ENCODE measurements around the gene NME7. TPM values are rescaled to one million over a fixed set of nuclear protein-coding genes. Genes with fewer than 3 reads are reported as not detected.

The NME7 gene
- total and polyA plus RNA-seq, 7 donors = 4.4 to 39.9 (median 20.1) TPM

DNA sequence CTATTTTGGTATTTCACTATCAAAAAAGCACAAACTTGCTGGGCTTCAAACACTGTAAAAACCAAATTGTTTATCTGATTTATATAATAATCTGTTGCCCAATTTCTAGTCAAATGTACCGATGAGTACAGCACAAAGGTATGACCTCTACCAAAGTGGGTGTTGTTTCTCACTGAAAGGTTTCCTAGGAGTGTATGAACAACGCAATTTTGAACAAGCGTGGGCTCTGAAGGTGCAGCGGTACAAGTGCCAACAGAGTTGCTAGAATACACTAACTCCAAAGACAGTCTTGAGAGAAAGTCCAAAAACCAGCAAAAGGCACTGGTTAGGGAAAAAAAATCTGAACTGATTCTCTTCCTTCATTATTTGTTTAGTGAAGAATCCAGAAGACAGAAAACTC, 130.7 kb downstream of the NME7 start:
- intact Hi-C loops (cut with DNase I) = no loop called here
- no peaks in the 10 kb centered on the region for H3K9me3 ChIP-seq
- H3K36me3 ChIP-seq = no peaks in the 10 kb centered on the region
- no peak for TF ChIP-seq POLR2A (IDR thresholded peaks at IDR 0.05)
- TF ChIP-seq POLR2AphosphoS5 (IDR thresholded peaks at IDR 0.05) = no peak
- peak overlapping the region in 2 of 4 donors; percentile 65 to 70 for H3K27ac ChIP-seq
- DNase-seq = no peak
- no peaks in the 10 kb centered on the region for H3K27me3 ChIP-seq
- peaks cover 0 to 52% (median 17%) of the 10 kb centered on the region in 4 donors for H3K4me1 ChIP-seq
- 95 to 97% methylated on average over 4 of the region's 4 CpGs for WGBS, 2 donors
- no peak overlapping the region for H3K4me3 ChIP-seq

DNA sequence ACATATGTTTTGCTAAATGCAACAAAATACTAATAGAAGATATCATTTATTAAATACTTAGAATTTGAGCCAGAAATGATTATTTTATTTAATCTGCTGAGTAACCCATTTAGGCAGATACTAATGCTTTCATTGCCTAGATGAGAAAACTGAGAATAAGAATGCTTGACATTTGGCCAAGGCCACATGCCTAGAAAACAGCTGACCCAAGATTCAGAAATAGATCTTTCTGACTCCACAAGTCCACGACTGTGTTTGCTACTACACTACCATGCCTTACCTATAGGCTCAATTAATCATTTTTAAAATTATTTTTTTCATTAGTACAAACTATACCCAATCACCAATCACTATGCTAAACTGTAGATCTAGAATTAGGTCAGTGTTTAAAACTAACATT, 131.5 kb downstream of the NME7 start:
- intact Hi-C loops (cut with DNase I) = no loop called here
- Histone ChIP-seq H3K9me3 (no peaks in the 10 kb centered on the region), H3K36me3 (no peaks in the 10 kb centered on the region), H3K27ac (peak overlapping the region in 3 of 4 donors; percentile 57 to 70 (median 65)), H3K27me3 (no peaks in the 10 kb centered on the region), H3K4me3 (no peak overlapping the region), H3K4me1 (peaks cover 0 to 57% (median 24%) of the 10 kb centered on the region in 4 donors)
- TF ChIP-seq POLR2AphosphoS5 (IDR thresholded peaks at IDR 0.05) = no peak
- TF ChIP-seq POLR2A (IDR thresholded peaks at IDR 0.05) = no peak
- TF ChIP-seq, protein P1, sequence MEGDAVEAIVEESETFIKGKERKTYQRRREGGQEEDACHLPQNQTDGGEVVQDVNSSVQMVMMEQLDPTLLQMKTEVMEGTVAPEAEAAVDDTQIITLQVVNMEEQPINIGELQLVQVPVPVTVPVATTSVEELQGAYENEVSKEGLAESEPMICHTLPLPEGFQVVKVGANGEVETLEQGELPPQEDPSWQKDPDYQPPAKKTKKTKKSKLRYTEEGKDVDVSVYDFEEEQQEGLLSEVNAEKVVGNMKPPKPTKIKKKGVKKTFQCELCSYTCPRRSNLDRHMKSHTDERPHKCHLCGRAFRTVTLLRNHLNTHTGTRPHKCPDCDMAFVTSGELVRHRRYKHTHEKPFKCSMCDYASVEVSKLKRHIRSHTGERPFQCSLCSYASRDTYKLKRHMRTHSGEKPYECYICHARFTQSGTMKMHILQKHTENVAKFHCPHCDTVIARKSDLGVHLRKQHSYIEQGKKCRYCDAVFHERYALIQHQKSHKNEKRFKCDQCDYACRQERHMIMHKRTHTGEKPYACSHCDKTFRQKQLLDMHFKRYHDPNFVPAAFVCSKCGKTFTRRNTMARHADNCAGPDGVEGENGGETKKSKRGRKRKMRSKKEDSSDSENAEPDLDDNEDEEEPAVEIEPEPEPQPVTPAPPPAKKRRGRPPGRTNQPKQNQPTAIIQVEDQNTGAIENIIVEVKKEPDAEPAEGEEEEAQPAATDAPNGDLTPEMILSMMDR (IDR thresholded peaks at IDR 0.05) = peak in 1 of 4 experiments; percentile 24
- no peak for TF ChIP-seq EP300 (IDR thresholded peaks at IDR 0.05)
- no peak for DNase-seq
- 68 to 88% methylated on average over 1 of the region's 1 CpG for WGBS, 2 donors

DNA sequence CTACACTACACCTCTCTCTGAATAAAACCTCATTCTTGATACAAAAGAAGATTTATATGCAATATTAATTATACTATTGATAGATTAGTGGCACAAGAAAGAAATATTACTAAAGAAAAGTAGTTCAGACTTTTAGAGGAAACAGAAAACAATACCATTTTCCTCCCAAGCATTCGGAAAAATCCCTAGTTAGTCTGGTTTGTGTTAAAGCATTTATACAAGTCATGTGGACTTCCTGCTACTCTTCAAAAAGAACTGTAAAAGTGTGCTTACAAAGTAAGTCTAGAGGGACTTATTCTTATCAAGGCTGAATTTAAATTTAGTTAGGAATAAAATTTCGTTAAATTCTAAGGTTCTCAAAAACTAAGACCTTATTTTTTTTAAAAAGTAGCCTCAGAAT, 132.0 kb downstream of the NME7 start:
- Histone ChIP-seq H3K36me3 (no peaks in the 10 kb centered on the region), H3K27ac (peak overlapping the region in 3 of 4 donors; percentile 57 to 70 (median 65)), H3K4me3 (no peak overlapping the region), H3K27me3 (no peaks in the 10 kb centered on the region), H3K4me1 (peaks cover 0 to 52% (median 22%) of the 10 kb centered on the region in 4 donors), H3K9me3 (no peaks in the 10 kb centered on the region)
- DNase-seq = no peak
- 79 to 92% methylated on average over 2 of the region's 2 CpGs for WGBS, 2 donors
- TF ChIP-seq, protein P1 (IDR thresholded peaks at IDR 0.05) = no peak
- TF ChIP-seq EP300 (IDR thresholded peaks at IDR 0.05) = peak in 3 of 4 donors; percentile 7 to 38 (median 35)
- peak; percentile 74 to 87 (median 84) for TF ChIP-seq POLR2AphosphoS5 (IDR thresholded peaks at IDR 0.05)
- TF ChIP-seq POLR2A (IDR thresholded peaks at IDR 0.05) = no peak
- intact Hi-C loops (cut with DNase I) = no loop called here

DNA sequence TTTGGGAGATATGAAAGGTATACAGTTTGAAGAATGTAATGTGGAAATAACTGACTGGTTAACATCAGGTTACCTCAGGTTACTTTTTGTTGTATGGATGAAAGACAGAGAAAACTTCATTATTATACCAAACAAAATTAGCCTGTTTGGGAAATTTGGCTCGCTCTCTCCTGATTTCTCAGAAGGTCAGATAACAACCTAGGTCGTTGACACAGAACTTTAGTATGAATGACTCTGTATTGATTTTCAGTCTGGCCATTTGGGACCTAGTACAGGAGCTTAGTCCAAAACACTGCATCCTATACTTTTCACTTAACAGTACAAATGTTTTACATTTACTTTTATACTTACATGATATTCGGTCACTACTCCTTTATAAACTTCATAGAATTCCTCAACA, 132.8 kb downstream of the NME7 start:
- 90 to 95% methylated on average over 3 of the region's 3 CpGs for WGBS, 2 donors
- H3K4me1 ChIP-seq = peaks cover 0 to 46% (median 21%) of the 10 kb centered on the region in 4 donors
- intact Hi-C loops (cut with DNase I) = no loop called here
- TF ChIP-seq POLR2A (IDR thresholded peaks at IDR 0.05) (no peak), POLR2AphosphoS5 (IDR thresholded peaks at IDR 0.05) (no peak), EP300 (IDR thresholded peaks at IDR 0.05) (no peak)
- TF ChIP-seq, protein P1 (IDR thresholded peaks at IDR 0.05) = no peak
- no peaks in the 10 kb centered on the region for H3K36me3 ChIP-seq
- no peak overlapping the region for H3K4me3 ChIP-seq
- no peaks in the 10 kb centered on the region for H3K9me3 ChIP-seq
- H3K27me3 ChIP-seq = no peaks in the 10 kb centered on the region
- H3K27ac ChIP-seq = peak overlapping the region in 1 of 4 donors; percentile 70
- DNase-seq = no peak

DNA sequence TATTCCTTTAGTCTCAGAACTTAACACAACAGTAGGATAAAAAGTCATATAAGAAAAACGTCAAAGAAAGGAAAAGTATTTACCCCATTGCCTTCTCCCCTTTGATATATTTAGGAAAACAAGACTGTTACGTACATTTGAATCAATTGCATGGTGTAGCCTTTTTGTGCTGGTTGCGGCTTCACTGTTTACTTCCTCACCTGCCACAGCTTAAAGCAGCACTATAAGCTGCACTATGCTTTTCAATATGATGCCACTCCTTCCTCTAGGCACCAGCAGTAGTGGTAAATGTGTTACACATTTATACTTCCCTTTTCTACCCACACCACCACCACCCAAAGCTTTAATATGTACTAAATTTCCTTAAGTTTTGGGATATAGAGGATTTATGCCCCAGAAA, 150.0 kb downstream of the NME7 start:
- Histone ChIP-seq H3K4me1 (no peaks in the 10 kb centered on the region), H3K9me3 (no peaks in the 10 kb centered on the region), H3K27me3 (no peaks in the 10 kb centered on the region), H3K4me3 (no peak overlapping the region), H3K36me3 (no peaks in the 10 kb centered on the region), H3K27ac (no peak overlapping the region)
- DNase-seq = no peak
- intact Hi-C loops (cut with DNase I) = no loop called here
- 55 to 81% methylated on average over 3 of the region's 3 CpGs for WGBS, 2 donors
- TF ChIP-seq POLR2AphosphoS5 (IDR thresholded peaks at IDR 0.05) = no peak
- TF ChIP-seq, protein P1 (IDR thresholded peaks at IDR 0.05) = no peak
- TF ChIP-seq EP300 (IDR thresholded peaks at IDR 0.05) = no peak

Measured in sigmoid colon (tissue), 7 donors.